ENCODE data around the gene CILP. TPM values are rescaled to one million over a fixed set of nuclear protein-coding genes. Genes with fewer than 3 reads are reported as not detected.

Gene CILP
- total RNA-seq, 2 donors from 2014 or later = 2.2 to 32.0 TPM

DNA sequence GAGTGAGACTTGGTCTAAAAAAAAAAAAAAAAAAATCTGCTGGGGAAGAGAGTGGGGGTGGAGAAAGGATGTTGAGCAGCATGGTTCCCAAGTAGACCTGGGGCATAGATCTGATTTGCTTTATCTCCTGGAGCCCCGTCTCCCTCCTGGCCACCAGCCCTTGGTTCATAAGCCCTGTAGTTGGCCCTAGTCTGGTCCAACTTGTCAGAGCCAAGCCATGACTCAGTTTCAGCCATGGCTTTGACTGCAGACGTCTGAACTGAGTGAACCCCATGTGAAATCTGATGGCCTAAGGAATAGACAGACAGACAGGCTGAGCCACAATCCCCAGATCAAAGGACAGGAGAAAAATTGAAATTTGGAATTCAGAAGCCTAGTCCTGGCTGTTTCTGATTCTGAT, 2.0 kb upstream of the CILP start:
- Histone ChIP-seq H3K4me3 (no peak overlapping the region), H3K27me3 (no peaks in the 10 kb centered on the region), H3K9me3 (no peaks in the 10 kb centered on the region), H3K4me1 (peaks cover 0 to 20% of the 10 kb centered on the region in 2 donors), H3K36me3 (no peaks in the 10 kb centered on the region), H3K27ac (no peak overlapping the region)
- TF ChIP-seq, protein P1, sequence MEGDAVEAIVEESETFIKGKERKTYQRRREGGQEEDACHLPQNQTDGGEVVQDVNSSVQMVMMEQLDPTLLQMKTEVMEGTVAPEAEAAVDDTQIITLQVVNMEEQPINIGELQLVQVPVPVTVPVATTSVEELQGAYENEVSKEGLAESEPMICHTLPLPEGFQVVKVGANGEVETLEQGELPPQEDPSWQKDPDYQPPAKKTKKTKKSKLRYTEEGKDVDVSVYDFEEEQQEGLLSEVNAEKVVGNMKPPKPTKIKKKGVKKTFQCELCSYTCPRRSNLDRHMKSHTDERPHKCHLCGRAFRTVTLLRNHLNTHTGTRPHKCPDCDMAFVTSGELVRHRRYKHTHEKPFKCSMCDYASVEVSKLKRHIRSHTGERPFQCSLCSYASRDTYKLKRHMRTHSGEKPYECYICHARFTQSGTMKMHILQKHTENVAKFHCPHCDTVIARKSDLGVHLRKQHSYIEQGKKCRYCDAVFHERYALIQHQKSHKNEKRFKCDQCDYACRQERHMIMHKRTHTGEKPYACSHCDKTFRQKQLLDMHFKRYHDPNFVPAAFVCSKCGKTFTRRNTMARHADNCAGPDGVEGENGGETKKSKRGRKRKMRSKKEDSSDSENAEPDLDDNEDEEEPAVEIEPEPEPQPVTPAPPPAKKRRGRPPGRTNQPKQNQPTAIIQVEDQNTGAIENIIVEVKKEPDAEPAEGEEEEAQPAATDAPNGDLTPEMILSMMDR (IDR thresholded peaks at IDR 0.05) = no peak
- no peak for DNase-seq (ENCODE audit: low spot score)

DNA sequence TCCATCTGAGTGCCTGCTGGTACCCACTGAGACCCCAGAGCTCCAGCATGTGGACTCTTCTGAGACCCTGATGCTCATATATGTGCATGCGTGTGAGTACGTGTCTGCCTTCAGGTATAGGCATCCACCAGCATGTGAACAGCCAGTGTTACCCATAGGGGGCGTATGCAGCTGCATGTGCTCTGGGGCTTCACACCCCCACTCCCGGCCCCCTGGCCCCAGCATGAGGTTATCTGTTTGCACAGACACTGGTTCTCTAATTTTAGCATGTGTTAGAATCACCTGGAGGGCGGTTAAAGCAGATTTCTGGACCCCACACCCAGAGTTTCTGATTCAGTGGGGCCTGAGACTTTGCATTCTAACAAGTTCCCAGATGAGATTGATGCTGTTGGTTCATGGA, 824 bp upstream of the CILP start:
- TF ChIP-seq, protein P1 (IDR thresholded peaks at IDR 0.05) = peak in 1 of 2 donors; percentile 29
- no peaks in the 10 kb centered on the region for H3K9me3 ChIP-seq
- no peaks in the 10 kb centered on the region for H3K36me3 ChIP-seq
- H3K27ac ChIP-seq = peak overlapping the region in 1 of 2 donors; percentile 51
- H3K4me3 ChIP-seq = no peak overlapping the region
- no peak for DNase-seq (ENCODE audit: low spot score)
- H3K4me1 ChIP-seq = peaks cover 0 to 20% of the 10 kb centered on the region in 2 donors
- no peaks in the 10 kb centered on the region for H3K27me3 ChIP-seq

DNA sequence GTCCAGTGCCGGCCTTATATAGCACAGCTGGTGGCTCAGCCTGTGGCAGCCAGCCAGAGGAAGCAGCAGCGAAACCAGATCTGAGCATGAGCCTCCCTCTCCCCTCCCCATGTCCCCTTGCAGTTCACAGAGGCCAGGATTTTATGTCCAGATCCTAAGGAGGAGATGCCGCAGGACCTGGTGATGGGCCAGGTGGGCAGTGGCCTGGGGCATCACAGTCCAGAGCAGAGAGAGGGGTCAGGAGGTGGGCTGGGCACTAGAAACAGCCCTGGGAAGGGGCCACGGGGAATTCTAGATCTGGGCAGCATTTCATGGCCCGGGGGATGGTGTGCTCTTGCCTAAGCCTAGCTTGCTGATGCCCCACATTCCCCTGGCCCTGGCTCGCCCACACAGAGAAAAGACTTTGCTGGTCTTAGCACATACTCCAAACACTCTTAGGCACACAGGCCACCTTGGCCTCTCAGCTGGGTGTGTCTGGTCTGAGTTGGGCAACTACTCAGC, 259 bp upstream of the CILP start:
- Histone ChIP-seq H3K27me3 (no peaks in the 10 kb centered on the region), H3K4me1 (peaks cover 0 to 20% of the 10 kb centered on the region in 2 donors), H3K27ac (peak overlapping the region; percentile 31 to 51), H3K4me3 (peak overlapping the region in 1 of 2 donors; percentile 4), H3K9me3 (no peaks in the 10 kb centered on the region), H3K36me3 (no peaks in the 10 kb centered on the region)
- TF ChIP-seq, protein P1 (IDR thresholded peaks at IDR 0.05) = no peak
- DNase-seq (ENCODE audit: low spot score) = no peak

DNA sequence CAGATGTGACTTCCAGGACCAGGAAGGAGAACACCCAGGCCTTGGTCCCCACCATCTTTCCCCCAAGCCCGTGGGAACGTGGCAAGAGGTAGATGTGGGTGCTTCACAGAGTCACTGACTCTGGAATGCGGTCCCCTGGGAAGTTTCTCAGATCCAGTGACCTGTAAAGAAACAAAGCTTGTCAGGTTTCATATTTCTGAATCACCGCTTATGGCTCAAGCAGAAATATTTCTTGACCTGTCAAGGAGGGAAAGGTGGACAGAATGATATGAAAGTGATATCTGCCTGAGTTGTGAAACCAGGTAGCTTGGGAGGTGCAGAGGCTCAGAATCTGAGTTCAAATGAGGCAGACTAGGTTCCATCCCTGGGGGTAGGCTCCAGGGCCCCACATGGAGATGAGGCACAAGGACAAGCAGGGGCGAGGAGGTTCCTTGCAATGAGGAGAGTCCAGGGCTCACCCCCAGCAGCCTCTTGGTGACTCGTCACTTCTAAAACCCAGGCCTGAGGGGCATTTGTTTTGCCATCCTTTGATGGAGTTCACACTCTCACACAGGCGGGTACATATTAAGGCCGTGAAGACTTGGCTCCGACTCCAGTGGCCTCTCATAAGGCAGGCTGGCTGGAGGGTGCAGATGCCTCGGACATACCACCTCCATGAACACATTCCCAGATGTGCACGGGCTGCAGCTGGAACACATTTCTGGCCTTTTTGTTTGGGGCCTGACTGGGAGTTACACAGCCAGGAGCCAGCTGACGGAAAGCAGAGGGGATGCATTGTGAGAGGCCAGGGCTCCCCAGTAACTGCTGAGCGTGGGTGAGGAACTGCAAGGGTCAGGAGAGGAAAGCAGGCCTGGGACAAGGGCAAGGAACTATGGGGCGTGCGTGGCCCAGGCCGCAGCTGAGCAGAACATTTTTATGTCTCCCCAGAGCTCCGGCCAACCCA, 1.3 kb downstream of the CILP start:
- Histone ChIP-seq H3K36me3 (no peaks in the 10 kb centered on the region), H3K9me3 (no peaks in the 10 kb centered on the region), H3K4me3 (no peak overlapping the region), H3K27me3 (no peaks in the 10 kb centered on the region), H3K4me1 (peaks cover 0 to 20% of the 10 kb centered on the region in 2 donors), H3K27ac (peak overlapping the region in 1 of 2 donors; percentile 21)
- DNase-seq (ENCODE audit: low spot score) = no peak
- TF ChIP-seq, protein P1 (IDR thresholded peaks at IDR 0.05) = no peak

DNA sequence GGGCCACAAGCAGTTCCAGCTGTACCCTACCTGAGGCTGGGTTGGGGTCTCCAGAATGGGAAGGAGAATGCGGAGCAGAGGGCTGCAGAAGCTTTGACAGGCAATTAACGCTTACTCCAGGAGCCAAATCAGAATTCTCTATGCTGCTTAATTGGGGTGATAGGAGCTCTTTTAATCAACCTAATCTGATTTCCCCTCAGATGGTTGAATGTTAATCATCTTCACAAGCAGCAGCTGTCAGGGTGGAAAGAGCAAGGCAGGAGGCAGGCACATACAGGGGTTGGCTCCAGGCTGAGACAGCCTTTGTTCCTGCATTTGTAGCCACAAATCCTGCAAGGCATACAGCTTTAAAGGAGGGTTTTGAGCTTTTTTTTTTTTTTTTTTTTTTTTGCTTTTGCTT, 2.6 kb downstream of the CILP start:
- TF ChIP-seq, protein P1 (IDR thresholded peaks at IDR 0.05) = no peak
- Histone ChIP-seq H3K9me3 (no peaks in the 10 kb centered on the region), H3K27ac (no peak overlapping the region), H3K4me3 (no peak overlapping the region), H3K4me1 (peaks cover 0 to 20% of the 10 kb centered on the region in 2 donors), H3K27me3 (no peaks in the 10 kb centered on the region), H3K36me3 (no peaks in the 10 kb centered on the region)
- no peak for DNase-seq (ENCODE audit: low spot score)

All from right atrium auricular region (tissue), 2 donors.